ENCODE data around the gene COLEC11. TPM values are rescaled to one million over a fixed set of nuclear protein-coding genes. Genes with fewer than 3 reads are reported as not detected.

Gene COLEC11
- total and polyA plus RNA-seq, 9 of the 15 experiments (the other 6 are each of a cell fraction or from before 2014, with no cell fraction given): 0.32 to 4.3 (median 1.8) TPM

- TF ChIP-seq ZNF398 (CRISPR knock-in tag; IDR thresholded peaks at IDR 0.05) (no peak), TSHZ1 (CRISPR knock-in tag; IDR thresholded peaks at IDR 0.05) (no peak), GTF2E2 (tag; IDR thresholded peaks at IDR 0.05) (no peak), ZBTB2 (IDR thresholded peaks at IDR 0.05) (no peak), SLC30A9 (CRISPR knock-in tag; IDR thresholded peaks at IDR 0.05) (no peak), ZNF75A (CRISPR knock-in tag; IDR thresholded peaks at IDR 0.05) (no peak), FOXA3 (CRISPR knock-in tag; conservative IDR thresholded peaks at IDR 0.05 in 1 of 2, IDR thresholded peaks at IDR 0.05 in 1 of 2) (no peak), HMG20A (CRISPR knock-in tag; conservative IDR thresholded peaks at IDR 0.05) (no peak)
Measured at GRCh38 chr2:3600256-3600855, 5.4 kb downstream of the COLEC11 start (continued).
